Adrenal gland (tissue), 5 donors: Measurements from ENCODE around the gene ARHGEF28.

ENCODE experiments used
- POLR2A ChIP-seq, 2 donors: fragments of 450-650 bp; IDR thresholded peaks; one replicate each; pipeline ENCODE4 v1.6.1; 2017; ENCODE audit warnings: antibody characterized with exemption in 2 of 2, mild to moderate bottlenecking in 2 of 2, moderate library complexity in 1 of 2
- TF ChIP-seq, protein P1 (sequence below), 6 experiments: fragments of 450-650 bp in 4 of 6; fragments of 200-600 bp in 2 of 6; sonication (generic) in 1 of 6; IDR thresholded peaks; 1 replicate in 5 of 6; 2 replicates in 1 of 6; pipeline versions ENCODE4 v1.5.1 to v1.8.0; 2016 to 2021; ENCODE audit warnings: antibody characterized with exemption in 6 of 6, mild to moderate bottlenecking in 2 of 6, moderate library complexity in 1 of 6
- donor health status: DM: no; HTN: no; CAD: no.

DNA sequence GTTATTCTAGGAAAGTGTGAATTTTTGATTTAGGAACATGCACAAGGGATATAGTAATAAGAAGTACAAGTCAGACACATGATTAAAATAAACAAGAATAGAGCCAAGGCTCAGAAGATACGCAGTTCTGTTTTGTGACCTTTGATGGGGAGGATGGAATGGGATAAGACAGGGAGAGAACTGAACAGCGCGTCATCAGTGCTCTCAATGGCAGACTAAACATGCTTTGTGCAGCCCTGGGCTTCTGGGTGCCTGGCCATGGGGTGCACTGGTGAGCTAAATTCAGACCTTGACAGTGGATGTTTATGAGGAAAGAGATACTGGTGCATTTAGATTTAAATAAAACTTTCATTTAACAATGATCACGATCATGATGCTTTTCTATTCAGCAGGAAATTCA, 309.7 kb downstream of the ARHGEF28 start:
- TF ChIP-seq, protein P1, sequence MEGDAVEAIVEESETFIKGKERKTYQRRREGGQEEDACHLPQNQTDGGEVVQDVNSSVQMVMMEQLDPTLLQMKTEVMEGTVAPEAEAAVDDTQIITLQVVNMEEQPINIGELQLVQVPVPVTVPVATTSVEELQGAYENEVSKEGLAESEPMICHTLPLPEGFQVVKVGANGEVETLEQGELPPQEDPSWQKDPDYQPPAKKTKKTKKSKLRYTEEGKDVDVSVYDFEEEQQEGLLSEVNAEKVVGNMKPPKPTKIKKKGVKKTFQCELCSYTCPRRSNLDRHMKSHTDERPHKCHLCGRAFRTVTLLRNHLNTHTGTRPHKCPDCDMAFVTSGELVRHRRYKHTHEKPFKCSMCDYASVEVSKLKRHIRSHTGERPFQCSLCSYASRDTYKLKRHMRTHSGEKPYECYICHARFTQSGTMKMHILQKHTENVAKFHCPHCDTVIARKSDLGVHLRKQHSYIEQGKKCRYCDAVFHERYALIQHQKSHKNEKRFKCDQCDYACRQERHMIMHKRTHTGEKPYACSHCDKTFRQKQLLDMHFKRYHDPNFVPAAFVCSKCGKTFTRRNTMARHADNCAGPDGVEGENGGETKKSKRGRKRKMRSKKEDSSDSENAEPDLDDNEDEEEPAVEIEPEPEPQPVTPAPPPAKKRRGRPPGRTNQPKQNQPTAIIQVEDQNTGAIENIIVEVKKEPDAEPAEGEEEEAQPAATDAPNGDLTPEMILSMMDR (IDR thresholded peaks at IDR 0.05): no peak
- no peak for TF ChIP-seq POLR2A (IDR thresholded peaks at IDR 0.05)
